Liver (tissue), 2 donors: Measurements from ENCODE around the gene SRRM2.

Source experiments
- TF ChIP-seq, protein P1 (sequence below): IDR thresholded peaks from 2 replicates; pipeline ENCODE4 v1.6.1; 2016; ENCODE audit warnings: antibody characterized with exemption
- TF ChIP-seq, protein P2 (sequence below): fragments of 150-350 bp; IDR thresholded peaks from 2 replicates; pipeline ENCODE4 v1.5.1; 2017; ENCODE audit warnings: improper control_type of control experiment, low read depth, low read length; ENCODE audit not compliant: missing input control
- TF ChIP-seq, protein P3 (sequence below): IDR thresholded peaks from 2 replicates; pipeline ENCODE4 v1.6.1; 2016; ENCODE audit warnings: antibody characterized with exemption, mild to moderate bottlenecking
- donor health status: healthy.

DNA sequence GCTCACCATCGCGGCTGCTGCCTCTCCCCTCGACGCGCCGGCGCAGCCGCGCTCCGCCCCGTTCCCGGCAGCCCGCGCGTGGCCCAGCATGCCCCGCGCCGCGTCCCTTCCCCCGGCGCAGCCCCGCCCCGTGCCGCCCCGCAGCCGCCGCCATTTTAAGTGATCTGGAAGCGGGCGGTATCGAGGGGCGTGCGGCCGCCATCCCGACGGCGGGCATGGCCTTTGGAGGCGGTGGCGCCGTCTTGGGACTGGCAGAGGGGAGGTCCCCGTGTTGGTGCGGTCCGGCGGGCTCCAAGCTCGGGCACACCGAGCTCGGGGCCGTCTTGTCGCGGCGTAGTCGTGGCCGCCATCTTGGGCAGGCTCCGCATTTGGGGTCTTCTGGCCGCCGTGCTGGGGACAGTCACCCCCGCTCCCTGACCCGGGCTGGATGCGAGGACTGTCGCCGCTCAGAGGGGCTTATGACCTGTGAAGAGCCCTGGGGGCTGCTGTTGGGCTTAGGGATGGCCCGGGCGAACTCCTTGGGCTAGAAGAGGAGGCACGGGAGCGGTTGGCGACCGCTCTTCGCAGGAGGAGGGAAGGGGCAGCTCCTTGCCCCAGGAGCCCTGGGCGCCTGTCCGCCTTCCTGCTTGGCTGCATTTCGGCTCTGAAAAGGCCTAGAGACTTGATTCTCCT lies 24.9 kb downstream of the SRRM2 start, which contains the start of gene ELOB:
- TF ChIP-seq, protein P1, sequence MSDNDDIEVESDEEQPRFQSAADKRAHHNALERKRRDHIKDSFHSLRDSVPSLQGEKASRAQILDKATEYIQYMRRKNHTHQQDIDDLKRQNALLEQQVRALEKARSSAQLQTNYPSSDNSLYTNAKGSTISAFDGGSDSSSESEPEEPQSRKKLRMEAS = no peak
- TF ChIP-seq, protein P2, sequence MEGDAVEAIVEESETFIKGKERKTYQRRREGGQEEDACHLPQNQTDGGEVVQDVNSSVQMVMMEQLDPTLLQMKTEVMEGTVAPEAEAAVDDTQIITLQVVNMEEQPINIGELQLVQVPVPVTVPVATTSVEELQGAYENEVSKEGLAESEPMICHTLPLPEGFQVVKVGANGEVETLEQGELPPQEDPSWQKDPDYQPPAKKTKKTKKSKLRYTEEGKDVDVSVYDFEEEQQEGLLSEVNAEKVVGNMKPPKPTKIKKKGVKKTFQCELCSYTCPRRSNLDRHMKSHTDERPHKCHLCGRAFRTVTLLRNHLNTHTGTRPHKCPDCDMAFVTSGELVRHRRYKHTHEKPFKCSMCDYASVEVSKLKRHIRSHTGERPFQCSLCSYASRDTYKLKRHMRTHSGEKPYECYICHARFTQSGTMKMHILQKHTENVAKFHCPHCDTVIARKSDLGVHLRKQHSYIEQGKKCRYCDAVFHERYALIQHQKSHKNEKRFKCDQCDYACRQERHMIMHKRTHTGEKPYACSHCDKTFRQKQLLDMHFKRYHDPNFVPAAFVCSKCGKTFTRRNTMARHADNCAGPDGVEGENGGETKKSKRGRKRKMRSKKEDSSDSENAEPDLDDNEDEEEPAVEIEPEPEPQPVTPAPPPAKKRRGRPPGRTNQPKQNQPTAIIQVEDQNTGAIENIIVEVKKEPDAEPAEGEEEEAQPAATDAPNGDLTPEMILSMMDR = no peak
- TF ChIP-seq, protein P3, sequence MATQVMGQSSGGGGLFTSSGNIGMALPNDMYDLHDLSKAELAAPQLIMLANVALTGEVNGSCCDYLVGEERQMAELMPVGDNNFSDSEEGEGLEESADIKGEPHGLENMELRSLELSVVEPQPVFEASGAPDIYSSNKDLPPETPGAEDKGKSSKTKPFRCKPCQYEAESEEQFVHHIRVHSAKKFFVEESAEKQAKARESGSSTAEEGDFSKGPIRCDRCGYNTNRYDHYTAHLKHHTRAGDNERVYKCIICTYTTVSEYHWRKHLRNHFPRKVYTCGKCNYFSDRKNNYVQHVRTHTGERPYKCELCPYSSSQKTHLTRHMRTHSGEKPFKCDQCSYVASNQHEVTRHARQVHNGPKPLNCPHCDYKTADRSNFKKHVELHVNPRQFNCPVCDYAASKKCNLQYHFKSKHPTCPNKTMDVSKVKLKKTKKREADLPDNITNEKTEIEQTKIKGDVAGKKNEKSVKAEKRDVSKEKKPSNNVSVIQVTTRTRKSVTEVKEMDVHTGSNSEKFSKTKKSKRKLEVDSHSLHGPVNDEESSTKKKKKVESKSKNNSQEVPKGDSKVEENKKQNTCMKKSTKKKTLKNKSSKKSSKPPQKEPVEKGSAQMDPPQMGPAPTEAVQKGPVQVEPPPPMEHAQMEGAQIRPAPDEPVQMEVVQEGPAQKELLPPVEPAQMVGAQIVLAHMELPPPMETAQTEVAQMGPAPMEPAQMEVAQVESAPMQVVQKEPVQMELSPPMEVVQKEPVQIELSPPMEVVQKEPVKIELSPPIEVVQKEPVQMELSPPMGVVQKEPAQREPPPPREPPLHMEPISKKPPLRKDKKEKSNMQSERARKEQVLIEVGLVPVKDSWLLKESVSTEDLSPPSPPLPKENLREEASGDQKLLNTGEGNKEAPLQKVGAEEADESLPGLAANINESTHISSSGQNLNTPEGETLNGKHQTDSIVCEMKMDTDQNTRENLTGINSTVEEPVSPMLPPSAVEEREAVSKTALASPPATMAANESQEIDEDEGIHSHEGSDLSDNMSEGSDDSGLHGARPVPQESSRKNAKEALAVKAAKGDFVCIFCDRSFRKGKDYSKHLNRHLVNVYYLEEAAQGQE = no peak
